Renal cortical epithelial cell (primary cell): ENCODE results near the gene C12orf50. TPM values are rescaled to one million over a fixed set of nuclear protein-coding genes. Genes with fewer than 3 reads are reported as not detected.
A peak's percentile ranks its signal among the peaks of the same experiment; 100 is the strongest.
"Not testable (repeated sequence)": the region's sequence is repeated elsewhere in the genome, so short reads cannot be mapped to it uniquely, and the experiment has no call there.

Experiments
- DNase-seq: peaks from one replicate; pipeline ENCODE4 v3.0.0-alpha.2; 2011; ENCODE audit warnings: low read depth
- total RNA-seq: library from RNA; depleted of rRNA; stranded (reverse); fragments of >200 nt; gene quantifications from 2 replicates; pipeline ENCODE4 v1.2.3, GENCODE V29; 2014

Gene C12orf50
- total RNA-seq, 1 donor from 2014 or later, result not detected

DNA sequence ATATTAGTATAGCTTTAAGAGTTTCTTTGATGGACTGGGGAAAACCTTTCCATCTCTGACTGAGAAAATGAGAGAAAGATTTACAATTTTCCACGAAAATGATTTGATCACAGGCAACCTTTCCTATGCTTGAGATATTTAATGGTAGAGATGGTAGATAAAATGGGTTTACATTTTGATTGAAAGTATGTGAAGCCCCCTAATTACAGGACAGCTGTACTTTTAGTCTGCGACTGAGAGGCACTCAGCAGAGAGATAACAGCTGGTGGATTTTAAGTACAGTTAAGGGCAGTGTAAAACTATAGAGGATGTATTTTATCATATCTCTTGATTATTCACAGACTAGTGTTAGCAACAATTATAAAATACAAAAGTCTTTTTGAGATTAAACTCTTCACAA is 40.7 kb downstream of the C12orf50 start:
- no peak for DNase-seq

GRCh38 chr12:87985069-87985675 is 44.0 kb downstream of the C12orf50 start:
- no peak for DNase-seq

DNA sequence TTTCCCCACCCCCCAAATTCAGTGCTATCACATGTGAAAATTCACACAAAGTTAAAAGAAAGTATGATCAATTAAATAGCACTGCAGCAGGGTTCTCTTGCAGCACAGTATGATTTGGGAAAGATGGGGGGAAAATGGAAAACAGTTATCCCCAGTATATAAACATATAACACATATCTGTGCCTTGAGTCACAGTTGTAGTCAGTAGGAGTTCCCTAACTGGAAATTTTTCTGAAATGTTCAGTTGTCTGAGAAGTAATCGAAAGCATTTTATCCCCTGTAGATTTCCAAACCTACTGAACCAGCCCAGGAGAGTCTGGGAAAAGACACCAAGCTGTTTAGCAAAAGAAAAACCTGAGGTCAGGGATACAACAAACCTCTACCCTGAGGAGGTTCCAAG is 47.0 kb downstream of the C12orf50 start:
- DNase-seq, result no peak

GRCh38 chr12:87981495-87981894 is 47.7 kb downstream of the C12orf50 start:
- no peak for DNase-seq

GRCh38 chr12:87975879-87976278 is 53.3 kb downstream of the C12orf50 start:
- no peak for DNase-seq

GRCh38 chr12:87967871-87968270 is 61.3 kb downstream of the C12orf50 start:
- DNase-seq, result peak; percentile 9

GRCh38 chr12:87960566-87960965 is 68.6 kb downstream of the C12orf50 start:
- DNase-seq, result no peak

DNA sequence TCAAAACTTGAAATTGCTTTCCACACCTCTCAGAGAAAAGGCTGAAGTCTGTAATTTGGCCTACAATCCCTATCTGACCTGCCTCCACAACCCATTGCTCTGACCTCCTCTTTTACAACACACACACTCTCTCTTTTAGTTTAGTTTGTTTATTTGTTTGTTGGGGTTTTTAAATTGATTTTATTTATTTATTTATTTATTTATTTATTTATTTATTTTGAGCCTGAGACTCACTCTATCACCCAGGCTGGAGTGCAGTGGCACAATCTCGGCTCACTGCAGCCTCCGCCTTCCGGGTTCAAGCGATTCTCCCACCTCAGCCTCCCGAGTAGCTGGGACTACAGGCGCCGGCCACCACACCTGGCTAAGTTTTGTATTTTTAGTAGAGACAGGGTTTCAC is 75.2 kb downstream of the C12orf50 start:
- DNase-seq, result not testable (repeated sequence)

DNA sequence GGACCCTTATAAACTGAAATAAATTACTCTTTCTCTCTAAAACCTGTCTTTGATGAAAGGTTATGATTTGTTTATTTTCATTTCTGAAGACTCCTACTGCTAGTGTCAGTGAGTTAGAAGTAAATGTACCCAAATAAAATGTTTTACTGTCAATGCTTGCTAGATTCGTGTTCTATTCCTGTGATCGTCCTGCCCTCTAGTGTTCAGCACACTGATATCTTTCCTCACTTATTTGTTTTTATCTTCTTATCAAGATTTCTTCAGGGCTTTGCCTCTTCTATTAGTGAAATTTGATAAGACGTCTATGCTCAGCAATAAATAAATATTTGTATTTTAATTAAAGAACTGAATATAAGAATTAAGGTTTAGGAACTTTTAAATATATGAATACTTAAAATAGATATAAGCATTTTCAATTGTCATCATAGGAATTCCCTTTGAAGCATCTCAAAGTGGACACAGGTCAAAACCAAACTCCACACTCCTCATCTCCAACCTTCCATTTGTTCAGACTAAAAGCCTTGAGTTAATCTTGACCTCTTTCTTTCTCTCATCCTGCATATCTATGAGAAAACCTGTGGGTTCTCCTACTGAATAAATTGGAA is 75.8 kb downstream of the C12orf50 start:
- peak; percentile 73 for DNase-seq

GRCh38 chr12:87952850-87953249 is 76.4 kb downstream of the C12orf50 start:
- peak; percentile 7 for DNase-seq

- no peak for DNase-seq
These were observed 77.0 kb downstream of the C12orf50 start for GRCh38 chr12:87952223-87952622.

- DNase-seq, result no peak
These were observed 85.4 kb downstream of the C12orf50 start for GRCh38 chr12:87943762-87944161.

GRCh38 chr12:87943023-87943422 is 86.2 kb downstream of the C12orf50 start:
- DNase-seq, result no peak

DNA sequence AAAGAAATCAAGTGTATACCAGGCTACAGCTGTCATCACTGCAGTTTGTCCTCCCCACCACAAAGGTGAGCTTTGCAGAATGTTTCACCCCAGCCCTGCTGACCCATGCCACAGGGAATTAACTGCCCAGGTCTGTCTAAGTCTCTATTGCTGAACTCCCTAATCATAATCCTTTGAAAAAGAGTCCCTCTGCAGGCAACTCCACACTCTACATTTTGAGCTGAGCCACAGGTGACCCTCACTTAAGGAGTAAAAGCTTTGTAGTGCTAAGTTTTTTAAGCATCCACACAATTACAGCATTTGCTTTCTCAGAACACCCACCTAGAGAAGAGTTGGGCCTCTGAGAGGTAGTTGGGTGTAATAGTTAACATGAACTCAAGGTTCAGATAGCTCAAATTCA is 90.0 kb downstream of the C12orf50 start:
- no peak for DNase-seq

GRCh38 chr12:87935216-87935615 is 94.0 kb downstream of the C12orf50 start:
- DNase-seq, result peak; percentile 6

GRCh38 chr12:87933991-87934390 is 95.2 kb downstream of the C12orf50 start:
- no peak for DNase-seq

DNA sequence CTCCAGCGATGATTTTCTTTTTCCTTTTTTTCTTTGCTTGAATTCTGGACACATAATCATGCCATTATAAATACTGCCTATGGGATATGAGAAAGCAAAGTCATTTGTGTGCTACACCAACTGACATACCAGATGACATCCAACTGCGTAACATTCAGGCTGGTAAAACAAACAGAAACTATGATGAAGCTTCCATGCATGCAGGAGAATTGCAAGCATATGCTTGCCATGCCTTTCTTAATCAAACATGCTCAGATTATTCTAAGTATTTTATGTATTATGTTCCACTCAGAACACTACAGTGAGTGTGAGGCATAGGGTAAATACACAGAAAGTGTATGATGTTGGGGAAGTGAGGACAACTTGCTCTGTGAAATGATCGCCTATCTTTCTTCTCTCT is 97.4 kb downstream of the C12orf50 start:
- DNase-seq, result no peak

- DNase-seq, result no peak
These were observed 98.6 kb downstream of the C12orf50 start for GRCh38 chr12:87930627-87931026.

Other genes with a start within 250 kb of the C12orf50 start
- 15.8 and 21.8 TPM in 2 replicates for gene CEP290, start 112.7 kb upstream of the C12orf50 start, total RNA-seq
- 32.6 and 38.2 TPM in 2 replicates for gene TMTC3, start 112.9 kb upstream of the C12orf50 start, total RNA-seq